GM18858 (cell line): Measurements from ENCODE around the gene TXNIP.
A peak's percentile ranks its signal among the peaks of the same experiment; 100 is the strongest.

Experiments
- ATAC-seq: cut with Tn5 transposase; IDR thresholded peaks from one replicate; pipeline ENCODE4 v1.9.1; 2021; ENCODE audit not compliant: unreplicated experiment

Gene TXNIP

GRCh38 chr1:145986551-145986950 is 9.8 kb downstream of the TXNIP start:
- no peak for ATAC-seq

GRCh38 chr1:145985502-145986439 is 10.6 kb downstream of the TXNIP start:
- no peak for ATAC-seq

GRCh38 chr1:145985129-145985501 is 11.3 kb downstream of the TXNIP start:
- no peak for ATAC-seq

- ATAC-seq, result no peak
Observed at GRCh38 chr1:145983960-145984830, 12.2 kb downstream of the TXNIP start.

GRCh38 chr1:145983206-145983675 is 13.1 kb downstream of the TXNIP start:
- no peak for ATAC-seq

- ATAC-seq, result no peak
Observed at GRCh38 chr1:145982010-145982723, 14.2 kb downstream of the TXNIP start.

- no peak for ATAC-seq
Observed at GRCh38 chr1:145980457-145980994, 15.9 kb downstream of the TXNIP start.

- ATAC-seq, result no peak
Observed at GRCh38 chr1:145979746-145980456, 16.5 kb downstream of the TXNIP start.

- ATAC-seq, result peak; percentile 90
Observed at GRCh38 chr1:145978854-145979745, 17.3 kb downstream of the TXNIP start.

GRCh38 chr1:145978471-145978853 is 17.9 kb downstream of the TXNIP start:
- no peak for ATAC-seq

- ATAC-seq, result no peak
Observed at GRCh38 chr1:145977486-145978470, 18.6 kb downstream of the TXNIP start.

GRCh38 chr1:145977016-145977415 is 19.4 kb downstream of the TXNIP start:
- ATAC-seq, result no peak

GRCh38 chr1:145975216-145975615 is 21.2 kb downstream of the TXNIP start:
- no peak for ATAC-seq

GRCh38 chr1:145974721-145975120 is 21.7 kb downstream of the TXNIP start:
- ATAC-seq, result no peak

- no peak for ATAC-seq
Observed at GRCh38 chr1:145972580-145972979, 23.8 kb downstream of the TXNIP start.

GRCh38 chr1:145967288-145967687 is 29.1 kb downstream of the TXNIP start:
- no peak for ATAC-seq

- no peak for ATAC-seq
Observed at GRCh38 chr1:145965119-145965744, 31.1 kb downstream of the TXNIP start.
